GM19395 (cell line): ENCODE measurements around the gene PCDHGA10.
"Not testable (repeated sequence)": the region's sequence is repeated elsewhere in the genome, so short reads cannot be mapped to it uniquely, and the experiment has no call there.

ENCODE experiments used
- ATAC-seq: cut with Tn5 transposase; IDR thresholded peaks from one replicate; pipeline ENCODE4 v1.9.1; 2021; ENCODE audit warnings: mild to moderate bottlenecking, moderate library complexity; ENCODE audit not compliant: unreplicated experiment

Gene PCDHGA10

GRCh38 chr5:141392429-141393198 is 20.2 kb upstream of the PCDHGA10 start, which contains the start of gene PCDHGA8:
Gene PCDHGA8 (plus strand): TSS chr5:141392633. CDS start chr5:141392814, 181 bp downstream.
- no peak for ATAC-seq

GRCh38 chr5:141393267-141393666 is 19.5 kb upstream of the PCDHGA10 start:
- ATAC-seq, result no peak

- ATAC-seq, result not testable (repeated sequence)
These were observed 18.2 kb upstream of the PCDHGA10 start for GRCh38 chr5:141394401-141395187.

GRCh38 chr5:141397756-141398551 is 14.8 kb upstream of the PCDHGA10 start, which contains the start of gene PCDHGB5:
Gene PCDHGB5 (plus strand): TSS chr5:141397947. CDS start chr5:141398128, 181 bp downstream.
- peak; percentile 99 for ATAC-seq

- ATAC-seq, result no peak
These were observed 14.2 kb upstream of the PCDHGA10 start for GRCh38 chr5:141398608-141399007.

- ATAC-seq, result no peak
These were observed 13.1 kb upstream of the PCDHGA10 start for GRCh38 chr5:141399555-141400258.

GRCh38 chr5:141402553-141403243 is 10.1 kb upstream of the PCDHGA10 start, which contains the start of gene PCDHGA9:
Gene PCDHGA9 (plus strand): TSS chr5:141402778. CDS start chr5:141402953, 175 bp downstream.
- ATAC-seq, result no peak

- no peak for ATAC-seq
These were observed 9.4 kb upstream of the PCDHGA10 start for GRCh38 chr5:141403387-141403786.

GRCh38 chr5:141407790-141408505 is 4.8 kb upstream of the PCDHGA10 start, which contains the start of gene PCDHGB6:
Gene PCDHGB6 (plus strand): TSS chr5:141408021. CDS start chr5:141408203, 182 bp downstream.
- peak; percentile 64 for ATAC-seq

GRCh38 chr5:141409598-141410306 is 3.0 kb upstream of the PCDHGA10 start:
- no peak for ATAC-seq

GRCh38 chr5:141411575-141411974 is 1.2 kb upstream of the PCDHGA10 start:
- no peak for ATAC-seq

- no peak for ATAC-seq
These were observed 818 bp downstream of the PCDHGA10 start for GRCh38 chr5:141413540-141414069.

- not testable (repeated sequence) for ATAC-seq
These were observed 1.9 kb downstream of the PCDHGA10 start for GRCh38 chr5:141414548-141415274.

- ATAC-seq, result not testable (repeated sequence)
These were observed 2.5 kb downstream of the PCDHGA10 start for GRCh38 chr5:141415275-141415618.

GRCh38 chr5:141417494-141418172 is 4.8 kb downstream of the PCDHGA10 start, which contains the start of gene PCDHGB7:
Gene PCDHGB7 (plus strand): TSS chr5:141417677. CDS start chr5:141417860, 183 bp downstream.
- peak; percentile 82 for ATAC-seq

- no peak for ATAC-seq
These were observed 6.5 kb downstream of the PCDHGA10 start for GRCh38 chr5:141419074-141419880.
